Measurements from ENCODE around the gene PBRM1. TPM values are rescaled to one million over a fixed set of nuclear protein-coding genes. Genes with fewer than 3 reads are reported as not detected.
A peak's percentile ranks its signal among the peaks of the same experiment; 100 is the strongest.

Gene PBRM1
- total RNA-seq, 6 experiments from 2014 or later, result 17.1 to 36.4 (median 27.2) TPM

GRCh38 chr3:52712291-52713212 lies 26.8 kb upstream of the PBRM1 start:
- ATAC-seq (peak; percentile 89 to 95 (median 92)), DNase-seq (peak; percentile 68 to 87 (median 84))
- Histone ChIP-seq H3K27me3 (no peaks in the 10 kb centered on the region), H3K4me1 (peaks cover 0 to 15% (median 6%) of the 10 kb centered on the region in 4 donors), H3K27ac (no peak overlapping the region), H3K4me3 (no peak overlapping the region), H3K9me3 (no peaks in the 10 kb centered on the region), H3K36me3 (peaks cover 0 to 11% (median 4%) of the 10 kb centered on the region in 4 donors)
- no peak for TF ChIP-seq POLR2A (IDR thresholded peaks at IDR 0.05)
- intact Hi-C loops (cut with DNase I), result no loop called here
- WGBS (ENCODE audit: insufficient coverage, low coverage, low lambda C conversion rate, missing lambda C conversion rate), result 41% methylated on average over 15 of the region's 17 CpGs

GRCh38 chr3:52710512-52710911 lies 24.8 kb upstream of the PBRM1 start:
- Histone ChIP-seq H3K27me3 (no peaks in the 10 kb centered on the region), H3K4me3 (no peak overlapping the region), H3K9me3 (no peaks in the 10 kb centered on the region), H3K27ac (no peak overlapping the region), H3K36me3 (peaks cover 0 to 11% (median 4%) of the 10 kb centered on the region in 4 donors), H3K4me1 (peaks cover 0 to 26% (median 9%) of the 10 kb centered on the region in 4 donors)
- TF ChIP-seq, protein P1, sequence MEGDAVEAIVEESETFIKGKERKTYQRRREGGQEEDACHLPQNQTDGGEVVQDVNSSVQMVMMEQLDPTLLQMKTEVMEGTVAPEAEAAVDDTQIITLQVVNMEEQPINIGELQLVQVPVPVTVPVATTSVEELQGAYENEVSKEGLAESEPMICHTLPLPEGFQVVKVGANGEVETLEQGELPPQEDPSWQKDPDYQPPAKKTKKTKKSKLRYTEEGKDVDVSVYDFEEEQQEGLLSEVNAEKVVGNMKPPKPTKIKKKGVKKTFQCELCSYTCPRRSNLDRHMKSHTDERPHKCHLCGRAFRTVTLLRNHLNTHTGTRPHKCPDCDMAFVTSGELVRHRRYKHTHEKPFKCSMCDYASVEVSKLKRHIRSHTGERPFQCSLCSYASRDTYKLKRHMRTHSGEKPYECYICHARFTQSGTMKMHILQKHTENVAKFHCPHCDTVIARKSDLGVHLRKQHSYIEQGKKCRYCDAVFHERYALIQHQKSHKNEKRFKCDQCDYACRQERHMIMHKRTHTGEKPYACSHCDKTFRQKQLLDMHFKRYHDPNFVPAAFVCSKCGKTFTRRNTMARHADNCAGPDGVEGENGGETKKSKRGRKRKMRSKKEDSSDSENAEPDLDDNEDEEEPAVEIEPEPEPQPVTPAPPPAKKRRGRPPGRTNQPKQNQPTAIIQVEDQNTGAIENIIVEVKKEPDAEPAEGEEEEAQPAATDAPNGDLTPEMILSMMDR (IDR thresholded peaks at IDR 0.05), result no peak
- TF ChIP-seq POLR2A (IDR thresholded peaks at IDR 0.05), result no peak
- intact Hi-C loops (cut with DNase I), result no loop called here
- ATAC-seq, result no peak
- no peak for DNase-seq
- WGBS (ENCODE audit: insufficient coverage, low coverage, low lambda C conversion rate, missing lambda C conversion rate), result 62% methylated on average over 2 of the region's 2 CpGs

DNA sequence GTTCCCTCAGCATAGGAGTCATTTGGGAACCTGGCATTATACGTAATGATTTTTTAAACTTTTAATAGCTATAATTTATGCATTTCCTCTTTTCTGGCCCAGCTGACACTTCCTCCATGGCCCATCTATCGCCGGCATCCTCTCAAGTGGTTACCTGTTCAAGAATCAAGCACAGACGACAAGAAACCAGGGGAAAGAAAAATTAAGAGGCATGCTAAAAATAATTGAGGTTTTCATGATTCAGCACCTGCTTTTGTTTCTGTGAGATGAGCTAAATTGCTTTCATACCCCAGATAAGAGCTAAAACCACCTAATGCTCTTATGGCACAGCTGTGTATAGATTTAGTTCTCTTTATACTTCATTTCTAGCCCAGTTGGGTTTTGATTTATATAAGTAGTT lies 21.9 kb upstream of the PBRM1 start:
- Histone ChIP-seq H3K4me1 (peaks cover 0 to 35% (median 13%) of the 10 kb centered on the region in 4 donors), H3K27ac (no peak overlapping the region), H3K27me3 (no peaks in the 10 kb centered on the region), H3K9me3 (no peaks in the 10 kb centered on the region), H3K4me3 (peak overlapping the region in 2 of 3 donors; percentile 89 to 95), H3K36me3 (peaks cover 0 to 11% (median 4%) of the 10 kb centered on the region in 4 donors)
- 44% methylated on average over 4 of the region's 4 CpGs for WGBS (ENCODE audit: insufficient coverage, low coverage, low lambda C conversion rate, missing lambda C conversion rate)
- intact Hi-C loops (cut with DNase I), result no loop called here
- ATAC-seq, result no peak
- no peak for DNase-seq
- TF ChIP-seq, protein P1 (IDR thresholded peaks at IDR 0.05), result no peak
- no peak for TF ChIP-seq POLR2A (IDR thresholded peaks at IDR 0.05)

GRCh38 chr3:52705688-52706686 lies 20.3 kb upstream of the PBRM1 start, which contains the start of the genes GLT8D1 and SPCS1:
Gene GLT8D1 (minus strand): TSS chr3:52705791. CDS start chr3:52700460, 5,331 bp downstream.
Gene SPCS1 (plus strand): TSS chr3:52706106. CDS start chr3:52706247, 141 bp downstream.
- TF ChIP-seq, protein P1 (IDR thresholded peaks at IDR 0.05), result peak in 1 of 4 donors; percentile 5
- peak; percentile 67 for TF ChIP-seq POLR2A (IDR thresholded peaks at IDR 0.05)
- peak within 1 kb of the TSS; percentile 66 to 82 (median 66) for H3K27ac ChIP-seq
- intact Hi-C loops (cut with DNase I), result no loop called here
- H3K27me3 ChIP-seq, result no peaks in the 10 kb centered on the region
- peak; percentile 90 to 91 (median 91) for DNase-seq
- no peaks in the 10 kb centered on the region for H3K9me3 ChIP-seq
- H3K4me3 ChIP-seq, result peak within 1 kb of the TSS; percentile 89 to 95 (median 91)
- peaks cover 0 to 11% (median 4%) of the 10 kb centered on the region in 4 donors for H3K36me3 ChIP-seq
- 0% methylated on average over 14 of the region's 94 CpGs for WGBS (ENCODE audit: insufficient coverage, low coverage, low lambda C conversion rate, missing lambda C conversion rate)
- H3K4me1 ChIP-seq, result peaks cover 0 to 32% (median 11%) of the 10 kb centered on the region in 4 donors
- ATAC-seq, result peak; percentile 86 to 93 (median 89)
